ENCODE data around the gene CDK14.

GRCh38 chr7:90626013-90626412 lies 29.9 kb downstream of the CDK14 start:
- TF ChIP-seq, protein P1, sequence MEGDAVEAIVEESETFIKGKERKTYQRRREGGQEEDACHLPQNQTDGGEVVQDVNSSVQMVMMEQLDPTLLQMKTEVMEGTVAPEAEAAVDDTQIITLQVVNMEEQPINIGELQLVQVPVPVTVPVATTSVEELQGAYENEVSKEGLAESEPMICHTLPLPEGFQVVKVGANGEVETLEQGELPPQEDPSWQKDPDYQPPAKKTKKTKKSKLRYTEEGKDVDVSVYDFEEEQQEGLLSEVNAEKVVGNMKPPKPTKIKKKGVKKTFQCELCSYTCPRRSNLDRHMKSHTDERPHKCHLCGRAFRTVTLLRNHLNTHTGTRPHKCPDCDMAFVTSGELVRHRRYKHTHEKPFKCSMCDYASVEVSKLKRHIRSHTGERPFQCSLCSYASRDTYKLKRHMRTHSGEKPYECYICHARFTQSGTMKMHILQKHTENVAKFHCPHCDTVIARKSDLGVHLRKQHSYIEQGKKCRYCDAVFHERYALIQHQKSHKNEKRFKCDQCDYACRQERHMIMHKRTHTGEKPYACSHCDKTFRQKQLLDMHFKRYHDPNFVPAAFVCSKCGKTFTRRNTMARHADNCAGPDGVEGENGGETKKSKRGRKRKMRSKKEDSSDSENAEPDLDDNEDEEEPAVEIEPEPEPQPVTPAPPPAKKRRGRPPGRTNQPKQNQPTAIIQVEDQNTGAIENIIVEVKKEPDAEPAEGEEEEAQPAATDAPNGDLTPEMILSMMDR (IDR thresholded peaks at IDR 0.05), result no peak
- TF ChIP-seq POLR2A (IDR thresholded peaks at IDR 0.05), result no peak
